ENCODE data around the gene ZNF2. TPM values are rescaled to one million over a fixed set of nuclear protein-coding genes. Genes with fewer than 3 reads are reported as not detected.

ZNF2 gene
- total RNA-seq (1 to 10 TPM; 2.6 to 4.8 (median 3.5) TPM), polyA plus RNA-seq (1 to 10 TPM; 1.4 to 1.5 TPM)
- long read RNA-seq, donor 1, partial matches to known transcripts = 0 of 8 reads
- long read RNA-seq, donor 1, other reads (novel, unspliced or antisense) = 4 of 8 reads
- long read RNA-seq, donor 2, partial matches to known transcripts = 0 of 4 reads
- long read RNA-seq, donor 2, other reads (novel, unspliced or antisense) = 0 of 4 reads
- long read RNA-seq, donor 3, transcript ZNF2-203 (5 exons, 2,601 nt) = major isoform, 10 of 11 reads
- long read RNA-seq, donor 3, partial matches to known transcripts = 0 of 11 reads
- long read RNA-seq, donor 3, other reads (novel, unspliced or antisense) = 1 of 11 reads

DNA sequence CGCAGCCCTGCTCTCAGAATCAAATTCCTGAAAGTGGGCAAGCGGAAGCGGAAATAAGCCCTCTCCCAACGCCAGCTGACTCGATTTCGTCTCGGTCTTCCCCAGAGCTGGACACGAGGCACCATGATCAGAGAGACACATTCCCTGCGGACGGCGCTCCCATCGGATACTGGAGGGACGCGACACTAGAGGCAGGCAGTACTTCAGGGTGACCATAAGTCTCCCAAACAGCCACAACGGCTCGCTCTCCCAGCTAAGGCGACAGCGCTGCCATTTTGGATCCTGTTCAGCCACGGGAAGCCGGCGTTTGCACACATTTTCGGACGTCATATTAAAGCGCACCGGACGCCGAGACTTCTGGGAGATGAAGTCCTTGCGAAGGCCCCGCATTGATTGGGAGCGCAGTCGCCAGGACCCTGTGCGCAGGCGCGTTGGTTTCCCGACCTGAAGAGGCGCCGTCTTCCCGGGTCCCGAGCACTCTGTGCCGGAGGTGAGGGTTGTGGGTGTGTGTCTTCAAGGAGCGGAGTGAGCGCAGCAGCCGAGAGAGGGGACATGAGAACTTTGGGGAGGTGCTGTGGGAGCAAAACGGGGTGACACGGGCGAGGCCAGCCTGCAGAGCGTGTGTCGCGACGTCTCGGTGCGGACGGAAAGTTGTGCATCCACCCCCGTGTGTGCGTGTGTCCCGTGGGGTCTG lies at the start of gene ZNF2:
TSS of gene ZNF2 (plus strand) at position 439 of the 694 bp plus-strand sequence. CDS start 10,418 bp downstream, outside the sequence.
- intact Hi-C loops (cut with DNase I) = loop anchor here in 2 of 10 donors (2.0 to 5.0 kb wide), 2 partner anchors 41 to 42 kb away; partner anchors contain the start of gene ZNF892 (in 2 of the 2)
- peaks cover 4 to 27% (median 22%) of the 10 kb centered on the region in 9 donors for H3K4me1 ChIP-seq
- peak within 1 kb of the TSS; percentile 59 to 93 (median 76) for H3K4me3 ChIP-seq
- TF ChIP-seq CTCF (IDR thresholded peaks at IDR 0.05) = peak in 3 of 9 donors; percentile 4 to 32 (median 12)
- peak within 1 kb of the TSS; percentile 57 to 97 (median 94) for H3K27ac ChIP-seq
- H3K27me3 ChIP-seq = no peaks in the 10 kb centered on the region
- WGBS, 2 donors = 0% methylated on average over 56 of the region's 56 CpGs
- no peaks in the 10 kb centered on the region for H3K36me3 ChIP-seq
- no peaks in the 10 kb centered on the region for H3K9me3 ChIP-seq
- peak; percentile 98 to 99 (median 99) for ATAC-seq
- DNase-seq = peak; percentile 98

- DNase-seq (no peak), ATAC-seq (peak in 1 of 8 donors; percentile 4)
- 1% methylated on average over 11 of the region's 11 CpGs for WGBS, 2 donors
- Histone ChIP-seq H3K27me3 (no peaks in the 10 kb centered on the region), H3K9me3 (no peaks in the 10 kb centered on the region), H3K36me3 (peaks cover 0 to 21% (median 0%) of the 10 kb centered on the region in 9 donors), H3K27ac (peak overlapping the region; percentile 93 to 99 (median 97)), H3K4me1 (peaks cover 9 to 41% (median 36%) of the 10 kb centered on the region in 9 donors), H3K4me3 (peak overlapping the region; percentile 76 to 99 (median 88))
- intact Hi-C loops (cut with DNase I) = loop anchor here in 7 of 10 donors (5.0 to 10.0 kb wide), 5 partner anchors 36 to 99 kb away; partner anchors contain the start of genes ZNF514 (in 4 of the 7) and ZNF892 (in 3 of the 7)
- TF ChIP-seq CTCF (IDR thresholded peaks at IDR 0.05) = no peak
These were observed 44.6 kb upstream of the ZNF2 start for GRCh38 chr2:95121093-95121406.

GRCh38 chr2:95121407-95122196 lies 44.0 kb upstream of the ZNF2 start, which contains the start of gene MRPS5:
Gene MRPS5 (minus strand): TSS chr2:95121808. CDS start chr2:95121791, 17 bp downstream.
- Histone ChIP-seq H3K9me3 (no peaks in the 10 kb centered on the region), H3K4me1 (peaks cover 9 to 41% (median 36%) of the 10 kb centered on the region in 9 donors), H3K4me3 (peak within 1 kb of the TSS; percentile 76 to 99 (median 88)), H3K36me3 (peaks cover 0 to 15% (median 0%) of the 10 kb centered on the region in 9 donors), H3K27me3 (no peaks in the 10 kb centered on the region), H3K27ac (peak within 1 kb of the TSS; percentile 93 to 99 (median 97))
- DNase-seq = peak; percentile 88 to 92
- peak in 3 of 9 donors; percentile 28 to 44 (median 41) for TF ChIP-seq CTCF (IDR thresholded peaks at IDR 0.05)
- intact Hi-C loops (cut with DNase I) = loop anchor here in 7 of 10 donors (5.0 to 10.0 kb wide), 5 partner anchors 36 to 99 kb away; partner anchors contain the start of genes ZNF514 (in 4 of the 7) and ZNF892 (in 3 of the 7)
- peak; percentile 95 to 98 (median 98) for ATAC-seq
- WGBS, 2 donors = 0 to 1% methylated on average over 76 to 86 of the region's 86 CpGs
